HepG2 (cell line): ENCODE measurements around the gene REPIN1. TPM values are rescaled to one million over a fixed set of nuclear protein-coding genes. Genes with fewer than 3 reads are reported as not detected.

Experiments used
- ATAD3A ChIP-seq: sonication (generic); formaldehyde crosslinking; IDR thresholded peaks from 2 replicates; pipeline ENCODE4 v1.4.0; 2020; ENCODE audit warnings: missing genetic modification reagents
- PHB2 ChIP-seq: fragments of 450-650 bp; IDR thresholded peaks from 2 replicates; pipeline ENCODE4 v1.6.1; 2018; ENCODE audit not compliant: partially characterized antibody
- SIN3A ChIP-seq: IDR thresholded peaks from 2 replicates; pipeline ENCODE4 v1.6.1; 2011; ENCODE audit warnings: low read depth, mild to moderate bottlenecking, control low read depth, low read length, borderline replicate concordance
- SMARCE1 ChIP-seq: fragments of 450-650 bp; IDR thresholded peaks from 2 replicates; pipeline ENCODE4 v1.6.1; 2017; ENCODE audit warnings: borderline replicate concordance
- TEAD3 ChIP-seq: optimal IDR thresholded peaks from 2 replicates; pipeline ENCODE3; 2016; ENCODE audit warnings: borderline replicate concordance
- ZFY ChIP-seq: sonication (generic); formaldehyde crosslinking; IDR thresholded peaks from 2 replicates; pipeline ENCODE4 v1.4.0; 2020; ENCODE audit warnings: missing genetic modification reagents
- ZNF234 ChIP-seq: sonication (generic); formaldehyde crosslinking; conservative IDR thresholded peaks from 2 replicates; pipeline ENCODE4 v1.5.1; 2020; ENCODE audit warnings: mild to moderate bottlenecking, missing genetic modification reagents
- ZNF331 ChIP-seq: sonication (generic); formaldehyde crosslinking; IDR thresholded peaks from 2 replicates; pipeline ENCODE4 v1.4.0; 2020; ENCODE audit warnings: missing genetic modification reagents
- ZNF337 ChIP-seq: sonication (generic); formaldehyde crosslinking; IDR thresholded peaks from 2 replicates; pipeline ENCODE4 v1.5.1; 2020; ENCODE audit warnings: missing genetic modification reagents, low read depth, mild to moderate bottlenecking, borderline replicate concordance
- ZNF646 ChIP-seq: sonication (generic); formaldehyde crosslinking; IDR thresholded peaks from 2 replicates; pipeline ENCODE4 v1.9.0; 2021; ENCODE audit warnings: mild to moderate bottlenecking, missing genetic modification reagents
- ZNF713 ChIP-seq: sonication (generic); formaldehyde crosslinking; IDR thresholded peaks from 2 replicates; pipeline ENCODE4 v1.4.0; 2020; ENCODE audit warnings: mild to moderate bottlenecking, missing genetic modification reagents
- ZNF747 ChIP-seq: sonication (generic); formaldehyde crosslinking; IDR thresholded peaks from 2 replicates; pipeline ENCODE4 v1.8.1; 2023; ENCODE audit warnings: missing genetic modification reagents, mild to moderate bottlenecking, borderline replicate concordance
- ZNF775 ChIP-seq: sonication (generic); formaldehyde crosslinking; IDR thresholded peaks from 2 replicates; pipeline ENCODE4 v1.4.0; 2020; ENCODE audit warnings: missing genetic modification reagents, mild to moderate bottlenecking, moderate library complexity, borderline replicate concordance
- polyA plus RNA-seq, 8 experiments: library from polyadenylated mRNA; depleted of rRNA in 3 of 8; stranded (reverse) in 7 of 8; unstranded in 1 of 8; fragments of >200 nt; fragmentation: Illumina TruSeq in 4 of 8; extraction: Trizol in 4 of 8; gene quantifications; 2 replicates each; pipeline versions ENCODE4 v1.2.1 to v1.2.3, GENCODE V29; 2011 to 2016; ENCODE audit warnings: low read depth in 4 of 8, missing spikeins in 1 of 8, mixed read lengths in 1 of 8; ENCODE audit not compliant: insufficient read depth in 1 of 8
- total RNA-seq, 5 experiments: library from RNA; depleted of rRNA; stranded (reverse); fragments of >200 nt; fragmentation: Illumina TruSeq; extraction: Trizol; gene quantifications; 2 replicates each; pipeline ENCODE4 v1.2.3, GENCODE V29; 2016; ENCODE audit warnings: low read depth in 1 of 5
- TF ChIP-seq, protein P1 (sequence below): sonication (generic); formaldehyde crosslinking; IDR thresholded peaks from 2 replicates; pipeline ENCODE4 v1.8.1; 2022; ENCODE audit warnings: mild to moderate bottlenecking, missing genetic modification reagents
- TF ChIP-seq, protein P2 (sequence below): IDR thresholded peaks from 2 replicates; pipeline ENCODE4 v1.6.1; 2016
- TF ChIP-seq, protein P3 (sequence below): sonication (generic); formaldehyde crosslinking; IDR thresholded peaks from 2 replicates; pipeline ENCODE4 v1.5.1; 2020; ENCODE audit warnings: missing genetic modification reagents, mild to moderate bottlenecking, borderline replicate concordance
- TF ChIP-seq, protein P4 (sequence below): sonication (generic); formaldehyde crosslinking; conservative IDR thresholded peaks from 2 replicates; pipeline ENCODE4 v1.8.1; 2023; ENCODE audit warnings: missing genetic modification reagents
- TF ChIP-seq, protein P5 (sequence below): sonication (generic); formaldehyde crosslinking; IDR thresholded peaks from 2 replicates; pipeline ENCODE4 v1.5.0; 2020; ENCODE audit warnings: missing genetic modification reagents

The REPIN1 gene
- total and polyA plus RNA-seq, 2 of the 13 experiments (the other 11 are each of a cell fraction or from before 2014, with no cell fraction given), result 69.9 to 108 TPM

DNA sequence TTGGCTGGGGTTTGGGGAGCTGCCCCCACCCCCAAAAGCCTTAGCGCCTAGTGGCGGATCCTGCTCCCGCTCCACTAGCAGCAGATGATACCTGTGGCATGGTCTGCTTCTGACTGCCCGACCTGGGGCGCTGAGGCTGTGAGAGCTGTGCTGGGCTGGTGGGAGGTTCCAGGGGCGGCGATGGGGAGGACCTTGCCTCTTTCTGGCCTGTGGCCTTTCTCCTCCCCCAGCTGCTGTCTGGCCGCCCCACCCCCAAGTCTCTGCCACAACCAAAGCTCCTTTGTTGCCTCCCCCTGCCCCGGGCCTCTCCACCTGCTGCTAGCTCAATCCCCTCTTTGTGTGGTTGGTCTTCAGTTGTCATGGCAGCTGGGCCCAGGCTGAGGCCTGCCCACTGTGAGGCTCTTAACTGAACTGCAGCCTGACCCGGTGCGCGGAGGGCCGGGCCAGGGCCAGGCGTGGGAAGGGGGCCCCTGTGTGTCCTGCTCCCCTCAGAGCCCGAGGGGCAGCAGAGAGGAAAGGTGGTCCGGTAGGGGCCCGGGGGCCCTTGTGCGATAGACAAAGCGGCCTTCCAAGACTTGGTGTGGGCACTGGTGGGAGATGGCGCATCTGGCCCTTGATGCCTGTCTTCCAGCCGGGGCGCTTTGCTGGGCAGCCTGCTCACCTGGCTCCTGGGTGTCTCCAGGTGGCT is 15.2 kb downstream of the REPIN1 start (continued):
- TF ChIP-seq, protein P1, sequence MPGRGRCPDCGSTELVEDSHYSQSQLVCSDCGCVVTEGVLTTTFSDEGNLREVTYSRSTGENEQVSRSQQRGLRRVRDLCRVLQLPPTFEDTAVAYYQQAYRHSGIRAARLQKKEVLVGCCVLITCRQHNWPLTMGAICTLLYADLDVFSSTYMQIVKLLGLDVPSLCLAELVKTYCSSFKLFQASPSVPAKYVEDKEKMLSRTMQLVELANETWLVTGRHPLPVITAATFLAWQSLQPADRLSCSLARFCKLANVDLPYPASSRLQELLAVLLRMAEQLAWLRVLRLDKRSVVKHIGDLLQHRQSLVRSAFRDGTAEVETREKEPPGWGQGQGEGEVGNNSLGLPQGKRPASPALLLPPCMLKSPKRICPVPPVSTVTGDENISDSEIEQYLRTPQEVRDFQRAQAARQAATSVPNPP (CRISPR knock-in tag), result no peak
- 0 out of 2 replicates have a peak, but pooled peaks have one; percentile 60 for TF ChIP-seq ZNF747 (CRISPR knock-in tag)
- peak; percentile 46 for TF ChIP-seq TEAD3
- no peak for TF ChIP-seq ZNF775 (CRISPR knock-in tag)
- TF ChIP-seq, protein P2, sequence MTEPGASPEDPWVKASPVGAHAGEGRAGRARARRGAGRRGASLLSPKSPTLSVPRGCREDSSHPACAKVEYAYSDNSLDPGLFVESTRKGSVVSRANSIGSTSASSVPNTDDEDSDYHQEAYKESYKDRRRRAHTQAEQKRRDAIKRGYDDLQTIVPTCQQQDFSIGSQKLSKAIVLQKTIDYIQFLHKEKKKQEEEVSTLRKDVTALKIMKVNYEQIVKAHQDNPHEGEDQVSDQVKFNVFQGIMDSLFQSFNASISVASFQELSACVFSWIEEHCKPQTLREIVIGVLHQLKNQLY, result no peak; the same call in 1 of the 2 replicates
- no peak for TF ChIP-seq ZNF713
- TF ChIP-seq, protein P3, sequence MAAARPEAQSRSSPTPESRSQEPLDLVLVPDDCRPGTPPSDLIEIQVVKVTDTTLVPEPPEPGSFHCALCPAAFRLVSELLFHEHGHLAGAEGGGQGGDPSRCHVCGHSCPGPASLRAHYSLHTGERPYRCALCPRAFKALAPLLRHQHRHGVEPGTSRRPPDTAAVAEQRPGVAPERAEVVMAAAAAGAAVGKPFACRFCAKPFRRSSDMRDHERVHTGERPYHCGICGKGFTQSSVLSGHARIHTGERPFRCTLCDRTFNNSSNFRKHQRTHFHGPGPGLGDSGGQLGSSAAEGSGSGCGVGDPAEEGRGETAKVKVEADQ (CRISPR knock-in tag), result no peak
- TF ChIP-seq, protein P4, sequence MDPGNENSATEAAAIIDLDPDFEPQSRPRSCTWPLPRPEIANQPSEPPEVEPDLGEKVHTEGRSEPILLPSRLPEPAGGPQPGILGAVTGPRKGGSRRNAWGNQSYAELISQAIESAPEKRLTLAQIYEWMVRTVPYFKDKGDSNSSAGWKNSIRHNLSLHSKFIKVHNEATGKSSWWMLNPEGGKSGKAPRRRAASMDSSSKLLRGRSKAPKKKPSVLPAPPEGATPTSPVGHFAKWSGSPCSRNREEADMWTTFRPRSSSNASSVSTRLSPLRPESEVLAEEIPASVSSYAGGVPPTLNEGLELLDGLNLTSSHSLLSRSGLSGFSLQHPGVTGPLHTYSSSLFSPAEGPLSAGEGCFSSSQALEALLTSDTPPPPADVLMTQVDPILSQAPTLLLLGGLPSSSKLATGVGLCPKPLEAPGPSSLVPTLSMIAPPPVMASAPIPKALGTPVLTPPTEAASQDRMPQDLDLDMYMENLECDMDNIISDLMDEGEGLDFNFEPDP (CRISPR knock-in tag), result no peak
- 0 out of 2 replicates have a peak, but pooled peaks have one; percentile 51 for TF ChIP-seq SIN3A
- peak; percentile 38; the same call in 1 of the 2 replicates for TF ChIP-seq ZNF337 (CRISPR knock-in tag)
- TF ChIP-seq, protein P5, sequence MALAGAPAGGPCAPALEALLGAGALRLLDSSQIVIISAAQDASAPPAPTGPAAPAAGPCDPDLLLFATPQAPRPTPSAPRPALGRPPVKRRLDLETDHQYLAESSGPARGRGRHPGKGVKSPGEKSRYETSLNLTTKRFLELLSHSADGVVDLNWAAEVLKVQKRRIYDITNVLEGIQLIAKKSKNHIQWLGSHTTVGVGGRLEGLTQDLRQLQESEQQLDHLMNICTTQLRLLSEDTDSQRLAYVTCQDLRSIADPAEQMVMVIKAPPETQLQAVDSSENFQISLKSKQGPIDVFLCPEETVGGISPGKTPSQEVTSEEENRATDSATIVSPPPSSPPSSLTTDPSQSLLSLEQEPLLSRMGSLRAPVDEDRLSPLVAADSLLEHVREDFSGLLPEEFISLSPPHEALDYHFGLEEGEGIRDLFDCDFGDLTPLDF (CRISPR knock-in tag), result no peak
- peak; percentile 92 for TF ChIP-seq ZFY (CRISPR knock-in tag)
- no peak for TF ChIP-seq PHB2
- no peak for TF ChIP-seq SMARCE1
- TF ChIP-seq ZNF234 (CRISPR knock-in tag), result no peak
- no peak; the same call in 1 of the 2 replicates for TF ChIP-seq ZNF331 (CRISPR knock-in tag)
- no peak for TF ChIP-seq ATAD3A (CRISPR knock-in tag)
- 0 out of 2 replicates have a peak, but pooled peaks have one; percentile 20 for TF ChIP-seq ZNF646 (CRISPR knock-in tag)
